Activated CD4-positive, alpha-beta memory T cell treated with anti-CD3 and anti-CD28 coated beads for 36 hours (primary cell): ENCODE measurements around the gene UBE4B. TPM values are rescaled to one million over a fixed set of nuclear protein-coding genes. Genes with fewer than 3 reads are reported as not detected.
"Not testable (repeated sequence)": the region's sequence is repeated elsewhere in the genome, so short reads cannot be mapped to it uniquely, and the experiment has no call there.

Source experiments
- CTCF ChIA-PET: fragments of 350-600 bp; sonication (Branson Sonifier 250); formaldehyde crosslinking; loops from one replicate; lab custom pipeline; 2021; ENCODE audit warnings: antibody characterized with exemption, inconsistent platforms; lab: Charles Lee
- POLR2A ChIA-PET: fragments of 350-600 bp; sonication (Branson Sonifier 250); formaldehyde crosslinking; loops from one replicate; lab custom pipeline; 2021; ENCODE audit warnings: antibody characterized with exemption; lab: Charles Lee
- DNase-seq: peaks from one replicate; pipeline ENCODE4 v3.0.0-alpha.2; 2020
- H3K27ac Mint-ChIP-seq: one replicate; pipeline ENCODE4 v1.8.0; 2021; ENCODE audit warnings: mixed read lengths
- H3K27me3 Mint-ChIP-seq: one replicate; pipeline ENCODE4 v1.8.0; 2021; ENCODE audit warnings: mixed read lengths
- H3K36me3 Mint-ChIP-seq: one replicate; pipeline ENCODE4 v1.8.0; 2021; ENCODE audit warnings: mixed read lengths
- H3K4me1 Mint-ChIP-seq: one replicate; pipeline ENCODE4 v1.8.0; 2021; ENCODE audit warnings: low read depth, mixed read lengths
- H3K4me3 Mint-ChIP-seq: one replicate; pipeline ENCODE4 v1.8.0; 2021; ENCODE audit warnings: mild to moderate bottlenecking, mixed read lengths
- H3K9me3 Mint-ChIP-seq: one replicate; pipeline ENCODE4 v1.8.0; 2021; ENCODE audit warnings: mixed read lengths
- intact Hi-C: fragments of 100-400 bp; cut with micrococcal nuclease; formaldehyde crosslinking; loops from one replicate; pipeline ENCODE4 v1.15.1; 2023
- total RNA-seq, 2 experiments: library from RNA; stranded (reverse); gene quantifications; one replicate each; pipeline ENCODE4 v1.2.3, GENCODE V29; 2021

Gene UBE4B
- total RNA-seq, 2 experiments from 2014 or later, result 24.3 to 25.3 TPM

DNA sequence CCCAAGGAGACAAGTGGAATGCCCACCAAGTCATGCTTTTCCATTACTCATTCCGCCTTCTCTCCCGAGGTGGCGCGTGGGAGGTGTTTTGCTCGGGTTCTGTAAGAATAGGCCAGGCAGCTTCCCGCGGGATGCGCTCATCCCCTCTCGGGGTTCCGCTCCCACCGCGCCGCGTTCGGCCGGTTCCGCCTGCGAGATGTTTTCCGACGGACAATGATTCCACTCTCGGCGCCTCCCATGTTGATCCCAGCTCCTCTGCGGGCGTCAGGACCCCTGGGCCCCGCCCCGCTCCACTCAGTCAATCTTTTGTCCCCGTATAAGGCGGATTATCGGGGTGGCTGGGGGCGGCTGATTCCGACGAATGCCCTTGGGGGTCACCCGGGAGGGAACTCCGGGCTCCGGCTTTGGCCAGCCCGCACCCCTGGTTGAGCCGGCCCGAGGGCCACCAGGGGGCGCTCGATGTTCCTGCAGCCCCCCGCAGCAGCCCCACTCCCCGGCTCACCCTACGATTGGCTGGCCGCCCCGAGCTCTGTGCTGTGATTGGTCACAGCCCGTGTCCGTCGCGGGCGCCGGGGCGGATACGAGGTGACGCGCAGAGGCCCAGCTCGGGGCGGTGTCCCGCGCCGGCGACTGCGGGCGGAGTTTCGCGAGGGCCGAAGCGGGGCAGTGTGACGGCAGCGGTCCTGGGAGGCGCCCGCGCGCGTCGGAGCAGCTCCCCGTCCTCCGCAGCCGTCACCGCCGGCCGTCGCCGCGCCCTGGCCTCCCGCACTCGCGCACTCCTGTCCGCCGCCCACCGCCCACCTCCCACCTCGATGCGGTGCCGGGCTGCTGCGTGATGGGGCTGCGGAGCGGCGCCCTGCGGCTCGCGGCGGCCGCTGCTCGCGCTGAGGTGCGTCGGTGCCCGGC is 177.4 kb downstream of the UBE4B start, which contains the start of gene KIF1B:
Gene KIF1B (plus strand): TSS at position 666 of the 906 bp plus-strand sequence. CDS start 21,759 bp downstream, outside the sequence.
- Mint-ChIP-seq H3K9me3 (no peaks in the 10 kb centered on the region), H3K27ac (peak within 1 kb of the TSS; percentile 60), H3K4me3 (peak within 1 kb of the TSS; percentile 82), H3K36me3 (no peaks in the 10 kb centered on the region), H3K27me3 (no peaks in the 10 kb centered on the region), H3K4me1 (peaks cover 33% of the 10 kb centered on the region)
- intact Hi-C loops, result loop anchor here (1.0 to 10.0 kb wide), 3 partner anchors 112 to 305 kb away; no protein-coding TSS in a partner anchor
- peak; percentile 97 for DNase-seq
- POLR2A ChIA-PET, result interaction anchor here (0.5 to 2.2 kb wide), 8 partner anchors 17 to 307 kb away, joined by 3 to 9 read pairs (median 4); partner anchors contain the start of genes CENPS and PGD
- CTCF ChIA-PET, result interaction anchor here (0.7 to 2.9 kb wide), 46 partner anchors 9 to 306 kb away, joined by 3 to 28 read pairs (median 5); partner anchors contain the start of genes CENPS and PGD

DNA sequence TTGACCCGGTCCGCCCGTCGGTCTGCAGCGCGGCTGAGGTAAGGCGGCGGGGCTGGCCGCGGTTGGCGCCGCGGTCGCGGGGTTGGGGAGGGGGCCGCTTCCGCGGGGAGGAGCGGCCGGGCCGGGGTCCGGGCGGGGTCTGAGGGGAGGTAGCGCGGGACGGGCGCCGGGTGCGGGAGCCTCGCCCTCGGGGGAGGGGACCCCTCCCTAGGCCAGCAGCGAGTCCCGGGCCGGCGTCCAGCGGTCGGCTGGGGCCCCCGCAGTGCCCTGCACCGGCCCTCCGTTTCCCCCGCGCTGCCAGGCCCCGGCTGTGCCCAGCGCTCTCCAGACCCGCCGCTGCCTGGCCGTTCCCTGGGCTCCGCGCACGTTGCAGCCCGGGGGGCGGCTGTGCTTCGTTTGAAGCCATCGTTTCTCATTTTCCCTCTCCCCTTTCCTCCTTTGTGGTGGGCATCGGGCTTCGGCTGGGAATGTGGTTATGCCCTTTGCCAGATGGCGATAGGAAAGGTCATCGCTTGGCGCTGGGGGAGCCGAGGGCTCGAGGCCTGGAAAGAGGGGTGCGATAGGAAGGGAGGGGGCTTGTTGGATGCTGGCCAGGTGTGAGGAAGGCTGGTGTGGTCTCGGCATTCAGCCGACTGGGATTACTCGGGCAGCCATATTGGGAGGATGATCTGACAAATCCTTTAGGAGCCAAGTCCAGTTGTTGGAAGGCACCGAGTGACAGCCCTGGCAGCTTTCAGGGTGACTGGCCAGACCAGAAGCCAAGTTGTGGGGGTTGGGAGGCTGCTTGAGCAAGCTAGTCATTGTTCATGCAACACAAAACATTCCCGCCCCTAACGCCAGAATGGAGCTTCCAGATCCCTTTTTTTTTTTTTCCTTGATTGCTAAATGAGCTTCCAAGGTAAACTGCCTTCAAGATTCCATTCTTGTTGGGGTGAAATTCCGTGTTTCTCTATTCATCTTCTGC is 178.4 kb downstream of the UBE4B start:
- ChIA-PET POLR2A (interaction anchor here (0.5 to 2.2 kb wide), 5 partner anchors 16 to 308 kb away, joined by 3 to 9 read pairs (median 4); partner anchors contain the start of gene CENPS), CTCF (interaction anchor here (0.6 to 2.9 kb wide), 42 partner anchors 8 to 307 kb away, joined by 3 to 28 read pairs (median 5); partner anchors contain the start of genes CENPS and PGD)
- Mint-ChIP-seq H3K27ac (peak overlapping the region; percentile 54), H3K4me3 (peak overlapping the region; percentile 76), H3K36me3 (no peaks in the 10 kb centered on the region), H3K4me1 (peaks cover 42% of the 10 kb centered on the region), H3K9me3 (no peaks in the 10 kb centered on the region), H3K27me3 (no peaks in the 10 kb centered on the region)
- peak; percentile 61 for DNase-seq
- intact Hi-C loops, result loop anchor here (1.0 to 10.0 kb wide), 3 partner anchors 111 to 304 kb away; no protein-coding TSS in a partner anchor

DNA sequence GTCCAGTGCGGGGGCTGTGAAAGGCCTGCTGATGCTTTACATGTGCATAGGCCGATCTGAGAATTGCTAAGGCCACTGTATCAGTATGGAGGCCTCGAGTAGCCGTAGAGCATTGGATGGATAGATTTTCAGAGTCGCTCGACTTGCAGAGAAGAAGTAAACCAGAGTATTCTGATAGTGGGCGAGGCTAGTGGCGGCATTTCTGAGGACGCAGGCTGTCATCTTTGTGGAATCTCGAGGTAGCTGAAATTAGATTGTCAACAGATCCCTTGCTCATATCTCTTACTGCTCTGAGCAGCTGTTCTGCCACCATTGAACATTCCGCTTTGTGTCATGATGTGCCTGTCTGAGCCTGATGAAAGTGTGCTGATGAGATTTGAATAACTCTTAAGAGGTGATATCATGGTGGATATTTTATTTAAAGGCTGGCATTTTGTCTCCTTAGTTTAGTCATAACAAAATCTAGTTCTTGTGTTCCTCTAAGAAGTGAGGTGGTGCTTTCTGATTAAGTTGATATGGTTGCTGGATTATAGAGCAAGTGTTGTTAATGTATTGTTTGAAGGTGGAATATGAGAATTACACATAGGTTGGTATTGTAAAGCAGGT is 179.2 kb downstream of the UBE4B start:
- Mint-ChIP-seq H3K27me3 (no peaks in the 10 kb centered on the region), H3K4me3 (peak overlapping the region; percentile 76), H3K4me1 (peaks cover 48% of the 10 kb centered on the region), H3K36me3 (no peaks in the 10 kb centered on the region), H3K9me3 (no peaks in the 10 kb centered on the region), H3K27ac (peak overlapping the region; percentile 35)
- POLR2A ChIA-PET, result no interaction called here
- intact Hi-C loops, result loop anchor here (1.0 to 10.0 kb wide), 5 partner anchors 39 to 303 kb away; no protein-coding TSS in a partner anchor
- DNase-seq, result peak; percentile 40
- CTCF ChIA-PET, result interaction anchor here (0.7 to 1.0 kb wide), 3 partner anchors 24 to 111 kb away, joined by 3 read pairs; no protein-coding TSS in a partner anchor

DNA sequence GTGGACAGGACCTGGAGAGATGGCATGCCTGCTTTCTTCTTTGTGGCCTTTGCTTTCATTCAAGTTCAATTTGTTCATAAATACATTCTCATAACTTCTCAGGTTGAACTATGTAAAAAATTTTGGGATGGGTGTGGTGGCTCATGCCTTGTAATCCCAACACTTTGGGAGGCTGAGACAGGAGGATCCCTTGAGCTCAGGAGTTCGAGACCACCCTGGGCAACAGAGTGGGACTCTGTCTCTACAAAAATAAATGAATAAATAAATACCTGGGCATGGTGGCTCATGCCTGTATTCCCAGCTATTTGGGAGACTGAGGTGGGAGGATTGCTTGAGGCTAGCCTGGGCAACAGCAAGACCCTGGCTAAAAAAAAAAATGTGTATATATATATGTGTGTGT is 179.7 kb downstream of the UBE4B start:
- intact Hi-C loops, result loop anchor here (1.0 to 10.0 kb wide), 5 partner anchors 38 to 302 kb away; no protein-coding TSS in a partner anchor
- peaks cover 50% of the 10 kb centered on the region for H3K4me1 Mint-ChIP-seq
- no peak for DNase-seq
- no peaks in the 10 kb centered on the region for H3K9me3 Mint-ChIP-seq
- POLR2A ChIA-PET, result no interaction called here
- no peak overlapping the region for H3K4me3 Mint-ChIP-seq
- CTCF ChIA-PET, result interaction anchor here (0.6 to 1.2 kb wide), 5 partner anchors 10 to 217 kb away, joined by 3 read pairs; partner anchors contain the start of gene CENPS
- no peaks in the 10 kb centered on the region for H3K36me3 Mint-ChIP-seq
- H3K27ac Mint-ChIP-seq, result no peak overlapping the region
- no peaks in the 10 kb centered on the region for H3K27me3 Mint-ChIP-seq

DNA sequence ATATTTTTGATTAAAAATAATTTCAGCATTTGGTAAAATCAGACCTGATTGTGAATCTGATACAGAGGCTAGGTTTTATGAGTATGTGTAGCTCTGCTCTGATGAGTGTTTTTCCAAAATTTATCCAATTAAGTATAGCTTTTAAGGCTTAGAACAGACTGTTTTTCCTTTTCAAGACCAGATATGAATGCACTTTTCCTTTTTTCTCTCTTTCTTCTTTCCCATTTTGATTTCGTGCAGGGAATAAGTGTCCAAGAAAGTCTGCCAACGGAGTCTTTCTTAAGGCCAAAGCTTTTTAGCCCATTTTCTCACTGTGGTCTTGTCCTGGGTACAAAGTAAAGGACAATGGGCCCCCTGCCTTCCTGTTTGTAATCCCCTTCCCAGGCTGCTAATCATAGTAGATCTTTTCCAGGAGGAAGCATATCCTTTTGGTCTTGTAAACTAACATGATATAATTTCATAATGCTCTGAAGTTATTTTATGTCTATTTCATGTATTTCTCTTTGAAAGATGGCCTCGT is 180.5 kb downstream of the UBE4B start:
- no peak overlapping the region for H3K27ac Mint-ChIP-seq
- intact Hi-C loops, result loop anchor here (2.0 to 10.0 kb wide), 3 partner anchors 38 to 302 kb away; no protein-coding TSS in a partner anchor
- no peak overlapping the region for H3K4me3 Mint-ChIP-seq
- ChIA-PET POLR2A (no interaction called here), CTCF (interaction anchor here (1.2 kb wide), 2 partner anchors 127 to 216 kb away, joined by 3 read pairs; partner anchors contain the start of gene CENPS)
- no peaks in the 10 kb centered on the region for H3K9me3 Mint-ChIP-seq
- no peaks in the 10 kb centered on the region for H3K36me3 Mint-ChIP-seq
- H3K27me3 Mint-ChIP-seq, result no peaks in the 10 kb centered on the region
- H3K4me1 Mint-ChIP-seq, result peaks cover 57% of the 10 kb centered on the region
- no peak for DNase-seq

DNA sequence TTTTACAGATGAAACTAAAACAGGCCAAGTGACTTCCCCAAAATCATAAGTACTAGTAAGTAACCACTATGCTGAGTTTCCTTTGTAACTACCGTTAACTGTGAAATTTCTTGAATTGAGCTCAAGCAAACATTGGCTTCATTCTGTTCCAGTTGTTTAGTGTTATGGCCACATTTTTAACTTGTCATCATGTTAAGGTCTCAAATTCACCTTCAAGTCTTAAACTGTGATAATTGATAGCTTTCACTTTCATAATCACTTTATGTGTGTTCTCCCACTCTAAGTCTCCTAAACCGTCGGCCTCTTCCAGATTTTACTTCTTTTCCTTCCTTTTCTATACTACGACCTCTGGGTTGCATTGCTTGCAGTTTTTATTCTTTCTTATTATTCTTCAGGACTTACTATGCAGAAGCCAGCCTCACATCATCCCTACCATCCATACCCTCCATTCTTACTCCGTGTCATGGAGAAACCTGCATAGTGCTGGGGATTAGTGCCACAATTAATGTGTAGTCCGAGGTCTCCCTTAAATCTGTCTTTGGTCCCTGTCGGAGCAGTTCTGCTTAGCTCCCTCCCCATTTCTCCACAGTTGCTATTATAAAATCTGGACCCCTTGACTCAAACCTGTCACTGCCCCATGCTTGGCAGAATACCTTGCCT is 183.5 kb downstream of the UBE4B start:
- Mint-ChIP-seq H3K4me1 (peaks cover 50% of the 10 kb centered on the region), H3K9me3 (no peaks in the 10 kb centered on the region), H3K27me3 (no peaks in the 10 kb centered on the region), H3K27ac (peak overlapping the region; percentile 7), H3K4me3 (peak overlapping the region; percentile 48), H3K36me3 (no peaks in the 10 kb centered on the region)
- ChIA-PET POLR2A (no interaction called here), CTCF (interaction anchor here (1.1 to 1.4 kb wide), 3 partner anchors 62 to 266 kb away, joined by 3 to 4 read pairs (median 3); no protein-coding TSS in a partner anchor)
- DNase-seq, result no peak
- intact Hi-C loops, result loop anchor here (2.0 to 10.0 kb wide), 2 partner anchors 67 to 299 kb away; no protein-coding TSS in a partner anchor

DNA sequence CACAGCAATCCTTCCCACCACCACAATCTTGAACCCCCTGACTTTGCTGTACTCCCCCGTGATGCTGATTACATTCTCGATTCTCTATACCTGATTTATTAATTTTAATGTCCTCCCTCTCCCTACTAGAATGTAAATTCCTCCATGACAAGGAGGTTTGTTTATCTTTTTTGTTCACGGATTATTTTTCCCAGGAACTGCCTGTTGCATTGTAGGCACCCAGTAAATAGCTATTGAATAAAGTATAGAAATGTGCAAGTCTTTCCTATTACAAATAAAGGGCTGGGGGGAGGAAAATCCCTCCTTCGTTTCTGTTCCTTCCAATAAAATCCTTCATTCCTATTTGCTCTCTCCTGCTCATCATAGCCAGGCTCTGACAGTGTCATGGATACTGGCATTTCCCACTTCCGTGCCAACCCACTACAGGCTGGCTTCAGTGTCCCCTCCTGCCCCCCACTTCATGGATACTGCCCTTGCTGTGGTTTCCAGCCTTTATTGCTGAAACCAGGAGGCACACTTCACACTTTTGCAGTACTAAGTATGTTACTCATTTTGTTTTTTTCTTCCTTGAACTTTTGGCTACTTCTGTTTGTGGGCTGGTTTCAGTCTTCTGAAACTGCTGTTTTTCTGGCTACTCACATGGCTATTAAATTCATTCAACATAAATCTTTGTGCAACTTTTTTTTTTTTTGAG is 185.1 kb downstream of the UBE4B start:
- ChIA-PET CTCF (no interaction called here), POLR2A (no interaction called here)
- peak; percentile 29 for DNase-seq
- Mint-ChIP-seq H3K4me3 (no peak overlapping the region), H3K36me3 (no peaks in the 10 kb centered on the region), H3K27ac (no peak overlapping the region), H3K9me3 (no peaks in the 10 kb centered on the region), H3K4me1 (peaks cover 38% of the 10 kb centered on the region), H3K27me3 (no peaks in the 10 kb centered on the region)
- intact Hi-C loops, result loop anchor here (2.0 to 10.0 kb wide), 3 partner anchors 49 to 297 kb away; no protein-coding TSS in a partner anchor

DNA sequence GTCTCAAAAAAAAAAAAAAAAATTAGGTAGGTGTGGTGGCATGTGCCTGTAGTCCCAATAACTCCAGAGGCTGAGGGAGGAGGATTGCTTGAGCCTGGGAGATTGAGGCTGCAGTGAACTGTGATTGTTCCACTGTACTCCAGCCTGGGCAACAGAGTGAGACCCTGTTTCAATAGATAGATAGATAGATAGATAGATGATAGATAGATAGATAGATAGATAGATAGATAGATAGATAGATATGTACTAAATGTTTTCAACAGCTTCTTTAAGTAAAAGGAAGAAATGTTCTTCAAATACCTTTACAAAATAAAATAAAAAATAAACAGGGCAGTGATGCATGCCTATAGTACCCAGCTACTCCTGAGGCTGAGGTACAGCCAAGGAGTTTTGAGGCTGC is 187.4 kb downstream of the UBE4B start:
- no peak overlapping the region for H3K27ac Mint-ChIP-seq
- H3K27me3 Mint-ChIP-seq, result no peaks in the 10 kb centered on the region
- DNase-seq, result no peak
- no peaks in the 10 kb centered on the region for H3K36me3 Mint-ChIP-seq
- H3K9me3 Mint-ChIP-seq, result no peaks in the 10 kb centered on the region
- H3K4me3 Mint-ChIP-seq, result no peak overlapping the region
- H3K4me1 Mint-ChIP-seq, result peaks cover 28% of the 10 kb centered on the region
- CTCF ChIA-PET, result interaction anchor here (2.9 kb wide), 1 partner anchor 10 kb away, joined by 12 read pairs; the partner anchor contains the start of gene KIF1B
- intact Hi-C loops, result no loop called here
- POLR2A ChIA-PET, result no interaction called here

DNA sequence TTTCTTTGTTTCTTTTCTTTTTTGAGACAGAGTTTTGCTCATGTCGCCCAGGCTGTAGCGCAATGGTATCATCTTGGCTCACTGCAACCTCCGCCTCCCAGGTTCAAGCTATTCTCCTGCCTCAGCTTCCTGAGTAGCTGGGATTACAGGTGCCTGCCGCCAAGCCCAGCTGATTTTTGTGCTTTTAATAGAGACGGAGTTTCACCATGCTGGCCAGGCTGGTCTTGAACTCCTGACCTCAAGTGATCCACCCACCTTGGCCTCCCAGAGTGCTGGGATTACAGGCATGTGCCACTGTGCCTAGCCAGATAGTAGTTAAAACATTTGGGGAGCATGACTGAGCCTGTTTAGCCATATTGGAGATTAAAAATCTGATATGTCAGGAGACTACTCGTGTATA is 187.9 kb downstream of the UBE4B start:
- POLR2A ChIA-PET, intact Hi-C loops, DNase-seq, H3K27me3 Mint-ChIP-seq, H3K4me3 Mint-ChIP-seq, H3K36me3 Mint-ChIP-seq, H3K9me3 Mint-ChIP-seq, H3K27ac Mint-ChIP-seq: not testable (repeated sequence)
- H3K4me1 Mint-ChIP-seq, result peaks cover 24% of the 10 kb centered on the region
- CTCF ChIA-PET, result interaction anchor here (0.6 to 2.9 kb wide), 2 partner anchors 11 to 110 kb away, joined by 3 to 12 read pairs; partner anchors contain the start of gene KIF1B
